K562 (cell line): ENCODE data around the gene CMTM4. TPM values are rescaled to one million over a fixed set of nuclear protein-coding genes. Genes with fewer than 3 reads are reported as not detected.
A peak's percentile ranks its signal among the peaks of the same experiment; 100 is the strongest.

Source experiments
- BCL6 ChIP-seq: fragments of 250-450 bp; sonication (Bioruptor Pico); IDR thresholded peaks from 2 replicates; pipeline ENCODE4 v1.4.0; 2020
- BRF1 ChIP-seq: IDR thresholded peaks from 3 replicates; pipeline ENCODE4 v1.6.1; 2011; ENCODE audit warnings: borderline replicate concordance, mild to moderate bottlenecking; ENCODE audit not compliant: insufficient read length; ENCODE audit errors: extremely low read depth
- GATAD2A ChIP-seq: fragments of 450-650 bp; IDR thresholded peaks from 2 replicates; pipeline ENCODE4 v1.6.1; 2017
- HNRNPL ChIP-seq: fragments of 200-400 bp; formaldehyde crosslinking; IDR thresholded peaks from 2 replicates; pipeline ENCODE4 v1.6.1; 2017; ENCODE audit warnings: low read depth, mild to moderate bottlenecking, low read length
- JUN ChIP-seq, 2 experiments: sonication (generic) in 1 of 2; formaldehyde crosslinking in 1 of 2; IDR thresholded peaks; 2 replicates each; pipeline versions ENCODE4 v1.6.1 to v1.8.0; 2012 to 2022; ENCODE audit warnings: borderline replicate concordance in 2 of 2, mild to moderate bottlenecking in 2 of 2, improper control_type of control experiment in 1 of 2, low read depth in 1 of 2, low read length in 1 of 2, missing genetic modification reagents in 1 of 2
- LARP7 ChIP-seq: fragments of 450-650 bp; IDR thresholded peaks from 2 replicates; pipeline ENCODE4 v1.6.1; 2016
- NCOR1 ChIP-seq: fragments of 450-650 bp; IDR thresholded peaks from 2 replicates; pipeline ENCODE4 v1.6.1; 2016; ENCODE audit warnings: mild to moderate bottlenecking, moderate library complexity
- NFIX ChIP-seq: fragments of 250-450 bp; sonication (Bioruptor Pico); IDR thresholded peaks from 2 replicates; pipeline ENCODE4 v1.4.0; 2020; ENCODE audit warnings: low read depth, mild to moderate bottlenecking, moderate library complexity
- PCBP1 ChIP-seq: fragments of 200-400 bp; formaldehyde crosslinking; IDR thresholded peaks from 2 replicates; pipeline ENCODE4 v1.6.1; 2018; ENCODE audit warnings: mild to moderate bottlenecking, low read depth, low read length; ENCODE audit not compliant: poor library complexity, severe bottlenecking
- PTBP1 ChIP-seq: fragments of 200-400 bp; formaldehyde crosslinking; IDR thresholded peaks from 2 replicates; pipeline ENCODE4 v1.6.1; 2017; ENCODE audit warnings: low read depth, low read length
- PTTG1 ChIP-seq: fragments of 450-650 bp; IDR thresholded peaks from 2 replicates; pipeline ENCODE4 v1.6.1; 2016; ENCODE audit warnings: low read depth, mild to moderate bottlenecking, missing genetic modification characterization, missing compliant biosample characterization
- PYGO2 ChIP-seq: fragments of 450-650 bp; IDR thresholded peaks from 2 replicates; pipeline ENCODE4 v1.6.1; 2016; ENCODE audit warnings: mild to moderate bottlenecking, missing genetic modification characterization, moderate library complexity, missing compliant biosample characterization
- RFX5 ChIP-seq: IDR thresholded peaks from 2 replicates; pipeline ENCODE4 v1.6.1; 2011; ENCODE audit warnings: low read depth, mild to moderate bottlenecking, improper control_type of control experiment, low read length
- SAFB ChIP-seq: fragments of 200-400 bp; formaldehyde crosslinking; IDR thresholded peaks from 2 replicates; pipeline ENCODE4 v1.6.1; 2017; ENCODE audit warnings: low read depth, low read length, borderline replicate concordance
- SMAD3 ChIP-seq: fragments of 450-650 bp; formaldehyde crosslinking; conservative IDR thresholded peaks from 2 replicates; pipeline ENCODE4 v1.4.0; 2020; ENCODE audit warnings: mild to moderate bottlenecking
- XRCC3 ChIP-seq: fragments of 450-650 bp; IDR thresholded peaks from 2 replicates; pipeline ENCODE4 v1.6.1; 2017; ENCODE audit warnings: mild to moderate bottlenecking, moderate library complexity
- ZBTB8A ChIP-seq: fragments of 450-650 bp; IDR thresholded peaks from 2 replicates; pipeline ENCODE4 v1.6.1; 2018; ENCODE audit warnings: mild to moderate bottlenecking, moderate library complexity; ENCODE audit not compliant: partially characterized antibody
- ZKSCAN3 ChIP-seq: fragments of 250-450 bp; sonication (Bioruptor Pico); IDR thresholded peaks from 2 replicates; pipeline ENCODE4 v1.4.0; 2020
- ZKSCAN8 ChIP-seq: fragments of 200-800 bp; sonication (Bioruptor generic); IDR thresholded peaks from 2 replicates; pipeline ENCODE4 v1.6.1; 2016; ENCODE audit warnings: missing genetic modification characterization, missing compliant biosample characterization
- ZNF197 ChIP-seq: fragments of 200-800 bp; sonication (Bioruptor generic); IDR thresholded peaks from 2 replicates; pipeline ENCODE4 v1.6.1; 2016; ENCODE audit warnings: low read depth, missing genetic modification characterization, missing compliant biosample characterization
- ZNF232 ChIP-seq: sonication (generic); formaldehyde crosslinking; IDR thresholded peaks from 2 replicates; pipeline ENCODE4 v1.8.0; 2022; ENCODE audit warnings: mild to moderate bottlenecking, missing genetic modification reagents
- ZNF561 ChIP-seq: fragments of 450-650 bp; formaldehyde crosslinking; conservative IDR thresholded peaks from 2 replicates; pipeline ENCODE4 v1.4.0; 2020; ENCODE audit warnings: mild to moderate bottlenecking, moderate library complexity
- ZNF644 ChIP-seq: fragments of 200-800 bp; sonication (Bioruptor generic); IDR thresholded peaks from 2 replicates; pipeline ENCODE4 v1.6.1; 2016; ENCODE audit warnings: low read depth, missing genetic modification characterization, missing compliant biosample characterization
- polyA plus RNA-seq, 8 experiments: library from polyadenylated mRNA; depleted of rRNA in 4 of 8; stranded (reverse) in 5 of 8; unstranded in 3 of 8; fragments of >200 nt; fragmentation: Nextera tagmentation in 2 of 8; fragmentation: Illumina TruSeq in 1 of 8; extraction: Ambion mirVana in 2 of 8; extraction: Trizol in 1 of 8; gene quantifications; 2 replicates each; pipeline versions ENCODE4 v1.2.1 to v1.2.3, GENCODE V29; 2011 to 2014; ENCODE audit warnings: inconsistent platforms in 1 of 8, missing spikeins in 1 of 8
- total RNA-seq, 7 experiments: library from RNA; depleted of rRNA in 6 of 7; stranded (reverse); fragments of >200 nt in 6 of 7; fragmentation: Illumina TruSeq in 2 of 7; extraction: Trizol in 2 of 7; gene quantifications; 2 replicates each; pipeline versions ENCODE4 v1.2.1 to v1.2.3, GENCODE V29; 2011 to 2021; ENCODE audit warnings: low replicate concordance in 1 of 7
- TF ChIP-seq, protein P1 (sequence below): fragments of 450-650 bp; formaldehyde crosslinking; IDR thresholded peaks from 2 replicates; pipeline ENCODE4 v1.4.0; 2022; ENCODE audit warnings: missing genetic modification characterization
- TF ChIP-seq, protein P2 (sequence below), 3 experiments: fragments of 200-800 bp in 1 of 3; fragments of 250-450 bp in 1 of 3; fragments of 450-650 bp in 1 of 3; sonication (Bioruptor Pico) in 1 of 3; sonication (Bioruptor generic) in 1 of 3; formaldehyde crosslinking in 1 of 3; IDR thresholded peaks; 2 replicates each; pipeline versions ENCODE4 v1.6.1 to v1.8.0; 2016 to 2022; ENCODE audit warnings: mild to moderate bottlenecking in 2 of 3, missing genetic modification characterization in 2 of 3, missing compliant biosample characterization in 1 of 3, moderate library complexity in 1 of 3

Gene CMTM4
- total and polyA plus RNA-seq, 9 of the 15 experiments (the other 6 are each of a cell fraction or from before 2014, with no cell fraction given): 2.0 to 21.3 (median 12.5) TPM

DNA sequence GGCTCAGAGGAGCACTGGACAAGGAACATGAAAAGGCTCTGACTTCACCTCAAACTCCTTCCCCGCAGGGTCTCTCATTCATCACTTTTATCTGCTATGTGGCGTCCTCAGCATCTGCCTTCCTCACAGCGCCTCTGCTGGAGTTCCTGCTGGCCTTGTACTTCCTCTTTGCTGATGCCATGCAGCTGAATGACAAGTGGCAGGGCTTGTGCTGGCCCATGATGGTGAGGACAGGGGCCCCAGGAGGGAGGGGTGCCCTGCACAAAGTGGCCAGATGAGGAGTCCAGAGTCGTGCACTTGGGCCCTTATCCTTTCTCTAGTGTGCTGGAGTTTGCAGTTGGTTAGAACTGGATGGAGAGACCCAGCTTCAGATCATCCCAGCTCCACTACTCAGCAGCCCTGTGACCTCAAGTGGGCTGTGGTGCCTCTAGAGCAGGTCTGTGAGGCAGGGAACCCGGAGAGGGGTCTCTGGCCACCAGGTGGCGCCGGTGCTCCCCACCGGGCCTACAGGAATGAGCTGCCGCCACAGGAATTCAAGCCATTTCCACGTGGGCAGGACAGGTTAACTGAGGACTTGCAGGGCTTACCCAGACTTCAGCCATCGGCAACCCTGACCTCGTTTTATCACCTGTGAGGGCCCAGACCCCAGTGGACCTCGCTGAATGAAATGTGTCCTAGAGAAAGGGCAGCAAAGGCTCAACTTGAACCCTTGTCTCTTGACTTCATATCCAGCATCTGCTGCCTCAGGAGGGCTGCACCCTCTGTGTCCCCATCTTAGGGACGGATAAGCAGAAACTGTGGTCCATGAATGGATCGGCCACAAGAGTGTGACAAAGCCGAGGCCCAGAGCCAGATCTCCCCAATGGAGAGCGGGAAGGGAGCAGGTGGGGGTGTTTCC is 88.1 kb downstream of the CMTM4 start (continued):
- TF ChIP-seq NFIX (no peak), ZNF561 (CRISPR knock-in tag) (no peak), PYGO2 (tag) (no peak), HNRNPL (no peak), ZNF197 (CRISPR knock-in tag) (no peak), LARP7 (no peak), ZBTB8A (no peak), NCOR1 (no peak), JUN (IDR thresholded peaks at IDR 0.05; ENCODE audit: borderline replicate concordance, low read depth, low read length) (no peak), JUN (CRISPR knock-in tag; IDR thresholded peaks at IDR 0.05; ENCODE audit: borderline replicate concordance) (no peak), PCBP1 (no peak), ZKSCAN3 (CRISPR knock-in tag) (no peak), RFX5 (no peak), SAFB (no peak), BCL6 (CRISPR knock-in tag) (no peak), ZNF644 (tag) (no peak), SMAD3 (no peak), BRF1 (no peak), GATAD2A (no peak), PTTG1 (tag) (no peak), PTBP1 (0 out of 2 replicates have a peak, but pooled peaks have one; percentile 51), ZNF232 (CRISPR knock-in tag) (no peak), ZKSCAN8 (CRISPR knock-in tag) (no peak), XRCC3 (no peak)
- TF ChIP-seq, protein P1, sequence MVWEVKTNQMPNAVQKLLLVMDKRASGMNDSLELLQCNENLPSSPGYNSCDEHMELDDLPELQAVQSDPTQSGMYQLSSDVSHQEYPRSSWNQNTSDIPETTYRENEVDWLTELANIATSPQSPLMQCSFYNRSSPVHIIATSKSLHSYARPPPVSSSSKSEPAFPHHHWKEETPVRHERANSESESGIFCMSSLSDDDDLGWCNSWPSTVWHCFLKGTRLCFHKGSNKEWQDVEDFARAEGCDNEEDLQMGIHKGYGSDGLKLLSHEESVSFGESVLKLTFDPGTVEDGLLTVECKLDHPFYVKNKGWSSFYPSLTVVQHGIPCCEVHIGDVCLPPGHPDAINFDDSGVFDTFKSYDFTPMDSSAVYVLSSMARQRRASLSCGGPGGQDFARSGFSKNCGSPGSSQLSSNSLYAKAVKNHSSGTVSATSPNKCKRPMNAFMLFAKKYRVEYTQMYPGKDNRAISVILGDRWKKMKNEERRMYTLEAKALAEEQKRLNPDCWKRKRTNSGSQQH (CRISPR knock-in tag): no peak
- TF ChIP-seq, protein P2, sequence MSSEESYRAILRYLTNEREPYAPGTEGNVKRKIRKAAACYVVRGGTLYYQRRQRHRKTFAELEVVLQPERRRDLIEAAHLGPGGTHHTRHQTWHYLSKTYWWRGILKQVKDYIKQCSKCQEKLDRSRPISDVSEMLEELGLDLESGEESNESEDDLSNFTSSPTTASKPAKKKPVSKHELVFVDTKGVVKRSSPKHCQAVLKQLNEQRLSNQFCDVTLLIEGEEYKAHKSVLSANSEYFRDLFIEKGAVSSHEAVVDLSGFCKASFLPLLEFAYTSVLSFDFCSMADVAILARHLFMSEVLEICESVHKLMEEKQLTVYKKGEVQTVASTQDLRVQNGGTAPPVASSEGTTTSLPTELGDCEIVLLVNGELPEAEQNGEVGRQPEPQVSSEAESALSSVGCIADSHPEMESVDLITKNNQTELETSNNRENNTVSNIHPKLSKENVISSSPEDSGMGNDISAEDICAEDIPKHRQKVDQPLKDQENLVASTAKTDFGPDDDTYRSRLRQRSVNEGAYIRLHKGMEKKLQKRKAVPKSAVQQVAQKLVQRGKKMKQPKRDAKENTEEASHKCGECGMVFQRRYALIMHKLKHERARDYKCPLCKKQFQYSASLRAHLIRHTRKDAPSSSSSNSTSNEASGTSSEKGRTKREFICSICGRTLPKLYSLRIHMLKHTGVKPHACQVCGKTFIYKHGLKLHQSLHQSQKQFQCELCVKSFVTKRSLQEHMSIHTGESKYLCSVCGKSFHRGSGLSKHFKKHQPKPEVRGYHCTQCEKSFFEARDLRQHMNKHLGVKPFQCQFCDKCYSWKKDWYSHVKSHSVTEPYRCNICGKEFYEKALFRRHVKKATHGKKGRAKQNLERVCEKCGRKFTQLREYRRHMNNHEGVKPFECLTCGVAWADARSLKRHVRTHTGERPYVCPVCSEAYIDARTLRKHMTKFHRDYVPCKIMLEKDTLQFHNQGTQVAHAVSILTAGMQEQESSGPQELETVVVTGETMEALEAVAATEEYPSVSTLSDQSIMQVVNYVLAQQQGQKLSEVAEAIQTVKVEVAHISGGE (CRISPR knock-in tag; IDR thresholded peaks at IDR 0.05): 0 out of 6 replicates have a peak, but pooled peaks of 1 of the 3 experiments have one; percentile 22
